HepG2 (cell line): Measurements from ENCODE around the gene PAPSS2. TPM values are rescaled to one million over a fixed set of nuclear protein-coding genes. Genes with fewer than 3 reads are reported as not detected.
A peak's percentile ranks its signal among the peaks of the same experiment; 100 is the strongest.

Source experiments
- ATF7 ChIP-seq, 2 experiments: fragments of 450-650 bp in 1 of 2; sonication (generic) in 1 of 2; formaldehyde crosslinking in 1 of 2; IDR thresholded peaks; 2 replicates each; pipeline versions ENCODE4 v1.4.0 to v1.6.1; 2016 to 2020; ENCODE audit warnings: antibody characterized with exemption in 1 of 2, mild to moderate bottlenecking in 1 of 2, missing genetic modification reagents in 1 of 2
- FOXC1 ChIP-seq: sonication (generic); formaldehyde crosslinking; IDR thresholded peaks from 2 replicates; pipeline ENCODE4 v1.8.0; 2022; ENCODE audit warnings: mild to moderate bottlenecking, missing genetic modification reagents, borderline replicate concordance
- FOXP4 ChIP-seq: sonication (generic); formaldehyde crosslinking; IDR thresholded peaks from 2 replicates; pipeline ENCODE4 v1.4.0; 2020; ENCODE audit warnings: missing genetic modification reagents
- GTF3A ChIP-seq: sonication (generic); formaldehyde crosslinking; conservative IDR thresholded peaks from 2 replicates; pipeline ENCODE4 v1.4.0; 2020; ENCODE audit warnings: mild to moderate bottlenecking, missing genetic modification reagents
- KAT2B ChIP-seq: fragments of 150-350 bp; IDR thresholded peaks from 2 replicates; pipeline ENCODE4 v1.6.1; 2014; ENCODE audit warnings: low read depth, low read length, borderline replicate concordance
- PREB ChIP-seq: sonication (generic); formaldehyde crosslinking; IDR thresholded peaks from 2 replicates; pipeline ENCODE4 v1.4.0; 2020; ENCODE audit warnings: missing genetic modification reagents
- RFXAP ChIP-seq: sonication (generic); formaldehyde crosslinking; IDR thresholded peaks from 2 replicates; pipeline ENCODE4 v1.4.0; 2020; ENCODE audit warnings: missing genetic modification reagents, borderline replicate concordance
- SALL2 ChIP-seq: sonication (generic); formaldehyde crosslinking; IDR thresholded peaks from 2 replicates; pipeline ENCODE4 v1.8.1; 2023; ENCODE audit warnings: mild to moderate bottlenecking, missing genetic modification reagents, inconsistent platforms
- SOX5 ChIP-seq: IDR thresholded peaks from 2 replicates; pipeline ENCODE4 v1.6.1; 2016; ENCODE audit warnings: borderline replicate concordance
- TCF12 ChIP-seq, 2 experiments: fragments of 450-650 bp in 1 of 2; sonication (generic) in 1 of 2; formaldehyde crosslinking in 1 of 2; IDR thresholded peaks; 2 replicates each; pipeline versions ENCODE4 v1.6.1 to v1.8.0; 2017 to 2022; ENCODE audit warnings: antibody characterized with exemption in 1 of 2, mild to moderate bottlenecking in 1 of 2, missing genetic modification reagents in 1 of 2, moderate library complexity in 1 of 2
- YY1 ChIP-seq: IDR thresholded peaks from 2 replicates; pipeline ENCODE4 v1.6.1; 2011; ENCODE audit warnings: low read length, low read depth, moderate library complexity, mild to moderate bottlenecking; ENCODE audit not compliant: insufficient read depth, insufficient replicate concordance
- ZFP41 ChIP-seq: sonication (generic); formaldehyde crosslinking; IDR thresholded peaks from 2 replicates; pipeline ENCODE4 v1.4.0; 2020; ENCODE audit warnings: mild to moderate bottlenecking, missing genetic modification reagents, borderline replicate concordance
- ZFYVE20 ChIP-seq: sonication (generic); formaldehyde crosslinking; IDR thresholded peaks from 2 replicates; pipeline ENCODE4 v1.8.0; 2023; ENCODE audit warnings: low read depth, mild to moderate bottlenecking, moderate library complexity, missing genetic modification reagents, borderline replicate concordance
- ZKSCAN1 ChIP-seq: fragments of 150-350 bp; IDR thresholded peaks from 2 replicates; pipeline ENCODE4 v1.6.1; 2014; ENCODE audit warnings: low read length
- ZNF180 ChIP-seq: sonication (generic); formaldehyde crosslinking; IDR thresholded peaks from 2 replicates; pipeline ENCODE4 v1.4.0; 2020; ENCODE audit warnings: low read depth, missing genetic modification reagents, borderline replicate concordance
- ZNF432 ChIP-seq: sonication (generic); formaldehyde crosslinking; IDR thresholded peaks from 2 replicates; pipeline ENCODE4 v1.5.0; 2020; ENCODE audit warnings: missing genetic modification reagents, mild to moderate bottlenecking, borderline replicate concordance
- ZNF468 ChIP-seq: sonication (generic); formaldehyde crosslinking; IDR thresholded peaks from 2 replicates; pipeline ENCODE4 v1.8.0; 2022; ENCODE audit warnings: mild to moderate bottlenecking, moderate library complexity, missing genetic modification reagents
- ZNF512 ChIP-seq: sonication (generic); formaldehyde crosslinking; IDR thresholded peaks from 2 replicates; pipeline ENCODE4 v1.4.0; 2020; ENCODE audit warnings: mild to moderate bottlenecking, missing genetic modification reagents
- polyA plus RNA-seq, 8 experiments: library from polyadenylated mRNA; depleted of rRNA in 3 of 8; stranded (reverse) in 7 of 8; unstranded in 1 of 8; fragments of >200 nt; fragmentation: Illumina TruSeq in 4 of 8; extraction: Trizol in 4 of 8; gene quantifications; 2 replicates each; pipeline versions ENCODE4 v1.2.1 to v1.2.3, GENCODE V29; 2011 to 2016; ENCODE audit warnings: low read depth in 4 of 8, missing spikeins in 1 of 8, mixed read lengths in 1 of 8; ENCODE audit not compliant: insufficient read depth in 1 of 8
- total RNA-seq, 5 experiments: library from RNA; depleted of rRNA; stranded (reverse); fragments of >200 nt; fragmentation: Illumina TruSeq; extraction: Trizol; gene quantifications; 2 replicates each; pipeline ENCODE4 v1.2.3, GENCODE V29; 2016; ENCODE audit warnings: low read depth in 1 of 5

PAPSS2 gene
- total and polyA plus RNA-seq, 2 of the 13 experiments (the other 11 are each of a cell fraction or from before 2014, with no cell fraction given): 0.11 to 0.12 TPM

GRCh38 chr10:87618566-87619423 lies 40.9 kb upstream of the PAPSS2 start (continued):
- TF ChIP-seq PREB (no peak), ZFP41 (CRISPR knock-in tag) (no peak), RFXAP (CRISPR knock-in tag) (no peak), ZFYVE20 (CRISPR knock-in tag) (no peak), ZNF512 (CRISPR knock-in tag) (no peak; the same call in 1 of the 2 replicates), ZKSCAN1 (no peak), SOX5 (peak; percentile 85), ZNF468 (peak; percentile 60; the same call in 1 of the 2 replicates), TCF12 (IDR thresholded peaks at IDR 0.05) (no peak), TCF12 (CRISPR knock-in tag; IDR thresholded peaks at IDR 0.05) (no peak), SALL2 (CRISPR knock-in tag) (peak; percentile 58; the same call in 1 of the 2 replicates), ATF7 (IDR thresholded peaks at IDR 0.05) (no peak), ATF7 (CRISPR knock-in tag; IDR thresholded peaks at IDR 0.05) (no peak; the same call in 1 of the 2 replicates), FOXP4 (CRISPR knock-in tag) (peak; percentile 95), ZNF432 (CRISPR knock-in tag) (no peak), KAT2B (no peak), ZNF180 (CRISPR knock-in tag) (no peak), YY1 (peak; percentile 64), GTF3A (0 out of 2 replicates have a peak, but pooled peaks have one; percentile 81), FOXC1 (CRISPR knock-in tag) (peak; percentile 53; the same call in 1 of the 2 replicates)
